ENCODE results near the gene ROPN1.
"Not testable (repeated sequence)": the region's sequence is repeated elsewhere in the genome, so short reads cannot be mapped to it uniquely, and the experiment has no call there.

ROPN1 gene

DNA sequence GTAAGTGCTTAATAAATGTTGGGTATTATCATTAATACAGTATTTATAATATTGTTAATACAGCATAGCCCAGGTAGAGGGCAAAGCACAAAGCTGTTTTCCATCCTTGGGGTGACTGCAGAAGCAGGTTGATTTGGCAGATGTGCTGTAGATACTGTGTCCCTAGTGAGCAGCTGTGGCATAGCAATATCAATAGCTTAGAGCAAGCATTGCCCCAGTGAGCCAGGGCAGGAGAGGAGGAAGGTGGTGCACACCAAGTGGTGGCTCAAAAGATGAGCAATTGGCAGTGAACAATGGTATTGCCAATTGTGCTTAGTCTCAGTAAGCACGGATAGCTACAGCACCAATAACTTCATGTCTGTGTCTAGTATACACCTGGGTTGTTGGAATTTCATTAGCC lies 25.1 kb downstream of the ROPN1 start:
- H3K27me3 ChIP-seq (ENCODE audit: insufficient read depth, low read length): peaks cover 18% of the 10 kb centered on the region
- WGBS: no CpG with 5 or more reads among the region's 1 CpG
- H3K9ac ChIP-seq (ENCODE audit: low read depth, low read length); H3K27ac ChIP-seq (ENCODE audit: low read depth, low read length); H3K4me1 ChIP-seq (ENCODE audit: insufficient read depth, low read length); H3K36me3 ChIP-seq (ENCODE audit: insufficient read depth, low read length); H3K4me3 ChIP-seq (ENCODE audit: low read length); H3K9me3 ChIP-seq (ENCODE audit: insufficient read depth, low read depth, low read length): not testable (repeated sequence)

DNA sequence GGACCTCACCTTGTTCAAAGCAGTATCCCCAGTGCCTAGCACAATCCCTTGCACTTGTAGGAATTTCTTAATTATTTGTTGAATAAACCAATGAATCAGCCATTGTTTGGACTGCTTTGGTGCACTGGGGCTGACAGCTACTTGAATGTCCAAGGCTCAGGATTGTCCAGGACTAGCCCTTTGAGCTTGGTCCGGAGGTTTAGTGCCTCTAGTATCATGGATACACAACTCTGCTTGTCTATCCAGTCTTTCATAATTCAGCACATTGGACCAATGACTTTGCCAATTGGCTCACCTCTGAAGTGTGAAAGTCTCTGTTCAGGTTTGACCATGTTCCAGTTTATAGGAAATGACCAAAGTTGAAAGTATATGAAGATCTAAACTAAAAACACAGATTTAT lies 27.1 kb downstream of the ROPN1 start:
- H3K4me3 ChIP-seq (ENCODE audit: low read length); H3K9me3 ChIP-seq (ENCODE audit: insufficient read depth, low read depth, low read length); H3K36me3 ChIP-seq (ENCODE audit: insufficient read depth, low read length); H3K27ac ChIP-seq (ENCODE audit: low read depth, low read length); H3K9ac ChIP-seq (ENCODE audit: low read depth, low read length): not testable (repeated sequence)
- WGBS: 94% methylated on average over 1 of the region's 1 CpG
- H3K4me1 ChIP-seq (ENCODE audit: insufficient read depth, low read length): peaks cover 10% of the 10 kb centered on the region; the same call in 1 of the 2 replicates
- peaks cover 22% of the 10 kb centered on the region for H3K27me3 ChIP-seq (ENCODE audit: insufficient read depth, low read length)

DNA sequence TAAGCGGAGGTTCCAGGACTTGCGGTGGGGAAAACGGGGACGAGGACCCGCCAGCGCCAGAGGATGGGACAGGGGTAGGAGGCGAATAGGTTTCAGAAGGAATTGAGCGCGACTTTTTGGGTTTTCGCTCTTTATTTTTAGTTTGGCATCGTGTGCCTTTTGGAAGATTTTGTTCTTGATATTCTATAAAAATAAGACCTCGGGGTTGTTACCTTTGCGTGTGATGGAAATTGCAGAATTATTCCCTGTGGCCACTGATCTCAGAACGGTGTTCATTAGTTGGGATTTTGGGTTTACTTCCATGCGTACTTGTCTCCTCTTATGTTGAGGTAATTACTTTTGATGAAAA lies 30.4 kb downstream of the ROPN1 start:
- H3K4me1 ChIP-seq (ENCODE audit: insufficient read depth, low read length): peaks cover 10% of the 10 kb centered on the region; the same call in 1 of the 2 replicates
- H3K4me3 ChIP-seq (ENCODE audit: low read length): peak overlapping the region; percentile 87
- 6% methylated on average over 15 of the region's 15 CpGs for WGBS
- no peak overlapping the region for H3K27ac ChIP-seq (ENCODE audit: low read depth, low read length)
- no peaks in the 10 kb centered on the region for H3K9me3 ChIP-seq (ENCODE audit: insufficient read depth, low read depth, low read length)
- H3K27me3 ChIP-seq (ENCODE audit: insufficient read depth, low read length): peaks cover 22% of the 10 kb centered on the region
- H3K36me3 ChIP-seq (ENCODE audit: insufficient read depth, low read length): peaks cover 4% of the 10 kb centered on the region
- peak overlapping the region; percentile 32; the same call in 1 of the 2 replicates for H3K9ac ChIP-seq (ENCODE audit: low read depth, low read length)

DNA sequence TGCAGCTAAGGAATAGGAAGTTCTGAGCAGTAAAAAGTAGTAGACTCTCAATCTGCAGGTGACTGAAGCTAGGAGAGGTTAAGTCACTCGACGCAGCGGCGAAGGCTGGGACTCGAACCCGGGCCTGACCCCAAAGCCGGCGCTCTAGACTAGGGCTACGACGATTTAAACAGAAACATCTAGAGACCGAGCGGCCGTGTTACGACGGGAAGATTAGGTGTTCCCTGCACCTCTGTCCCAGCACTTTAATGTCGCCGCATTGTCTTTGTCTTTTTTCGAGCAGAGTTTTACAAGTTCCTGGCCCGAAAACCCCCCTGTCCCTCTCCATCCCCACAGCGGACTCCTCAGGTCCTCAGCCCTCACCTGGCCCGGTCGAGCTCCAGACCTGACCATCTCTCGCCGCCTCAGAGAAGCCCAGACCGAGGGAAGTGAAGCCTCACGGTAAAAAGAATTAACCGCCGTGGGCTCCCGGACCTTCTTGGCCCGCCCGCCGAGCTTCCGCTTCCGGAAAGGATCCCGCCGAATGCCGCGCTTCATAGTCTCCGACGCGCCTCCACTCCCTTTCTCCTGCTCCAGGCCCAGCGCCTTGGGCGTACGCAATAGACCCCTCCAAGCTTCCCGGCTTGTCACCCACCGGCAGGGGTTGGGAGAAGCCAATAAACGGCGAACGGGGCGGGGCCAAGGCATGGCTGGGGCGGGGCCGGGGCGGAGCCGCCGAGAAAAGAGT lies 31.0 kb downstream of the ROPN1 start, which contains the start of gene CCDC14:
TSS of gene CCDC14 (minus strand) at position 449 of the 727 bp plus-strand sequence. CDS start at position 393, 56 bp downstream.
- Histone ChIP-seq H3K27me3 (ENCODE audit: insufficient read depth, low read length) (peaks cover 22% of the 10 kb centered on the region), H3K9me3 (ENCODE audit: insufficient read depth, low read depth, low read length) (no peaks in the 10 kb centered on the region), H3K36me3 (ENCODE audit: insufficient read depth, low read length) (peaks cover 9% of the 10 kb centered on the region), H3K9ac (ENCODE audit: low read depth, low read length) (peak within 1 kb of the TSS; percentile 96), H3K4me3 (ENCODE audit: low read length) (peak within 1 kb of the TSS; percentile 87), H3K27ac (ENCODE audit: low read depth, low read length) (peak within 1 kb of the TSS; percentile 97), H3K4me1 (ENCODE audit: insufficient read depth, low read length) (peaks cover 10% of the 10 kb centered on the region; the same call in 1 of the 2 replicates)
- under 1% methylated on average over 55 of the region's 55 CpGs for WGBS

DNA sequence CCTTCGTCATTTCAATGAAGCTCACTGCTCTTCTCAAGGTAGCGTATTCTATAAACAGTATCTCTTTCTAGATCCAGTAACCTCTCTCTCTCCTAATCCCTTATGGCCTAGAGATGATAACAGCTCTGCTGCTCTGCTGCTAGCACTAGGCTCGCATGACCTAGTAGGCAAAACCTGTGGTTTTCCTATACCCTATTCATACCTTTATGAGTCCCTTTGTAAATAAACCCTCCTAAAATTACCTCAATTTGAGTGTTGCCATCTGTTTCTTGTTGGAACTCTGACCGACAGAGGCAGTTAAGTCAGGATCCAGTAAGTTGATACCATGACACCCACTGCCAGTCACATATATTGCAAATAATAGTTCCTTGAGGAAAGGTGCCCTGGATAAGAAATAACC lies 38.2 kb downstream of the ROPN1 start:
- Histone ChIP-seq H3K9me3 (ENCODE audit: insufficient read depth, low read depth, low read length) (no peaks in the 10 kb centered on the region), H3K36me3 (ENCODE audit: insufficient read depth, low read length) (peaks cover 79% of the 10 kb centered on the region), H3K27ac (ENCODE audit: low read depth, low read length) (no peak overlapping the region), H3K27me3 (ENCODE audit: insufficient read depth, low read length) (no peaks in the 10 kb centered on the region), H3K4me1 (ENCODE audit: insufficient read depth, low read length) (no peaks in the 10 kb centered on the region), H3K4me3 (ENCODE audit: low read length) (no peak overlapping the region), H3K9ac (ENCODE audit: low read depth, low read length) (no peak overlapping the region)
- 97% methylated on average over 4 of the region's 4 CpGs for WGBS

DNA sequence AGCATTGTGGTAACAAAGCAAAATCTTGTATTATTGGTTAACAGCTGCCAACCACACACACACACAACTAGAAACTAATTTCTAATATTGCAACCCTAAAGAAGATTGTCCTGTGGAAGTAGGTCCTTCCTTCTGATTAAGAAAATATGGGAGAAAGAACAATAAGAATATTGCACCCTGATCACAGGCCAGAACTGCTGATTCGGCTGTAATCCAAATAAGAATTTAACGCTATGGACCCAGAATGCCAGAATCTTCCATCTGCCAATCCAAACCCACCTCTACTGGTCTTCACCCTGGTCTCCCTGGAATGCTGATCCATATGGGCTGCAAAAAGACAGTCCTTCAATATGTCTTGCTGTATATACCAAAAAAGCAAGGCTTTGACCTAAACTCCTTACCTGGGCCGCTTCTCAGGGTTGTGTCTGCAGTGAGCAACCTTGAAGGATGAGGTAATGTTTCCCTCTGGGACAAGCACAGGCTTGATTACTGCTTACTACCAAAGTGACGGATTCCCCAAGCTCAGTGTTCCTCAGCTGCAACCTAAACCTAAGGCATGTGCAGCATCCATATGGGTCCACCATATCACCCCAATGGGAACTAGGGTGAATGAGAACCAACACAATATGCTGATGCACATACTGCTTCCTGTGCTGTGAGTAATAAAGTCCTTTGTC lies 38.9 kb downstream of the ROPN1 start:
- 94% methylated on average over 4 of the region's 4 CpGs for WGBS
- Histone ChIP-seq H3K27me3 (ENCODE audit: insufficient read depth, low read length) (no peaks in the 10 kb centered on the region), H3K27ac (ENCODE audit: low read depth, low read length) (no peak overlapping the region), H3K9ac (ENCODE audit: low read depth, low read length) (no peak overlapping the region), H3K9me3 (ENCODE audit: insufficient read depth, low read depth, low read length) (no peaks in the 10 kb centered on the region), H3K4me1 (ENCODE audit: insufficient read depth, low read length) (no peaks in the 10 kb centered on the region), H3K4me3 (ENCODE audit: low read length) (no peak overlapping the region), H3K36me3 (ENCODE audit: insufficient read depth, low read length) (peaks cover 86% of the 10 kb centered on the region)

DNA sequence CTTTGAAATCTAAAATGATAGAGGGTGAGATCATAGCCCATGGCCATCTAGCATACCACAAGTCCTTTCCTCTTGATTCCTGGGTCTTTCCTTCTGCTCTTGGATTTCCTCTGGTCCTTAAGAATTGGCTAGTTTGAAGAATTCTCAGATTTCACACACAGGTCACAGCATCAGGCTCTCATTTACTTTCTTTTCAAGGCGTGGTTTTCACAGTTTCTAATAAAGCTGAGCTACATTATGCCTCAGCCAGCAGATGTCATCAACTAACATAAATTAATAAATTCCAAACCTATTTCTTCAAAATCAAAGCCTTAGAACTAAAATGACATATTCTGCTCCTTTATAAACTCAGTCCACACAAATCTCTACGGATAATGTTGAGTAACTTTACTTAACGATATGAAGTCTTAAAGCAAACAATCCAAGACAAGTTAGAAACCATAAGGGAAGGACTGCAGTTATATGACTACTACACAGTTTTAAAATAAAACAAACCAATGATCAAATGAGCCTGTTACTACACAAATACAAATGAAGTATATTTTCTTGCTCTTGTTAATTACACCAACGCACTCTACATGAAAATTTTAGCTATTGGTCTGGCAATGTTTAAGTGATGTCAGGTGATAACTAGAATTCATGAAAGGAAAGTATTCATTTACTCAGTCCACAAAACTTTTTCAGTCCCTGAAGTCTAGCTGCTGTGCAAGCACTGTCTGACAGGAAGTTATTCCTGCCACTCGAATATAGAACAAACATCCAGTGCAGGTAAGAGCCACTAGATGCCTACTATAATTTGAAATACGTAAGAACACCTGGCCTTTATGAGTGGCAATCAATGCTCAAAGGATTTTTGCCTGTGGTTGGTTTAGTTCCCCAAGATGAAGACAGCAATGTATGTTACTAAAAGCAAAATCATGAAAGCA lies 40.1 kb downstream of the ROPN1 start:
- Histone ChIP-seq H3K36me3 (ENCODE audit: insufficient read depth, low read length) (peaks cover 97% of the 10 kb centered on the region), H3K27ac (ENCODE audit: low read depth, low read length) (no peak overlapping the region), H3K27me3 (ENCODE audit: insufficient read depth, low read length) (no peaks in the 10 kb centered on the region), H3K4me1 (ENCODE audit: insufficient read depth, low read length) (no peaks in the 10 kb centered on the region), H3K4me3 (ENCODE audit: low read length) (no peak overlapping the region), H3K9me3 (ENCODE audit: insufficient read depth, low read depth, low read length) (no peaks in the 10 kb centered on the region), H3K9ac (ENCODE audit: low read depth, low read length) (no peak overlapping the region)
- WGBS: 93% methylated on average over 5 of the region's 6 CpGs

DNA sequence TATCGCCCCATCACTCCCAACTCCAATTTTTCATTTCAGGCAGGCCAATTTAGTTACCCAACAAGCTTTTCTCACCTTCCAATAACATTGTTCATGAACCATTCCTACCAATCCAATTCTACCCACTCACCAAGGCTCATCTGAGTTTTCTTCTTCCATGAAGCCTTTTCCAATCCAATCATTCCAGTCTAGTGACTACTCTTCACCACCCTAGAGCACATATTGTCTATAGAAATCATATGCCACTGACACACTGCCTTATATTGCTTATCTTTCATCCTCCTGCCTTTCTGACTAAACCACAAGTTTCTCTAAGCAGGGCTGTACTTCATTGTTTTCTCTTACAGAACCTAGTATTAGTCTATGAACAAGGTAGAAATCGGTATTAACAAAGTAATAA lies 42.3 kb downstream of the ROPN1 start:
- Histone ChIP-seq H3K27me3 (ENCODE audit: insufficient read depth, low read length) (no peaks in the 10 kb centered on the region), H3K36me3 (ENCODE audit: insufficient read depth, low read length) (peaks cover 97% of the 10 kb centered on the region), H3K4me1 (ENCODE audit: insufficient read depth, low read length) (no peaks in the 10 kb centered on the region), H3K4me3 (ENCODE audit: low read length) (no peak overlapping the region), H3K27ac (ENCODE audit: low read depth, low read length) (no peak overlapping the region), H3K9me3 (ENCODE audit: insufficient read depth, low read depth, low read length) (no peaks in the 10 kb centered on the region), H3K9ac (ENCODE audit: low read depth, low read length) (no peak overlapping the region)
- 93% methylated on average over 1 of the region's 2 CpGs for WGBS

DNA sequence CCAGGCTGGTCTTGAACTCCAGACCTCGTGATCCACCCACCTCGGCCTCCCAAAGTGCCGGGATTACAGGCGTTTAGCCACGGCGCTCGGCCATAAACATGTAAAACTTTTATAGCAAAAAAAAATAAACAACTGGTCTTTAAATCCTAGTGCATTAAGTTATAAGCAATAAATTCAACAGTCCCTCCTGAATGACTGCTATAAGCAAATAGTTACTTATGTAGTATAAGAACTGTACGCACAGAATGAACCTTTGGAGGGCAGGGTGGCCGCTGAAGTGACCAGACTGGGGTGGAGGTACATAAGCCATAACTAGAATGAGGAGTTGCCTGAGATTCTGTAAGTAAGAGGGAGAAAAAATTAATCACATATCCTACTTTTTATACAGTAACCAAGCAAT lies 43.5 kb downstream of the ROPN1 start:
- H3K27ac ChIP-seq (ENCODE audit: low read depth, low read length): no peak overlapping the region
- WGBS: 99% methylated on average over 9 of the region's 9 CpGs
- H3K36me3 ChIP-seq (ENCODE audit: insufficient read depth, low read length): peaks cover 97% of the 10 kb centered on the region
- no peaks in the 10 kb centered on the region for H3K27me3 ChIP-seq (ENCODE audit: insufficient read depth, low read length)
- H3K4me3 ChIP-seq (ENCODE audit: low read length): no peak overlapping the region
- no peaks in the 10 kb centered on the region for H3K4me1 ChIP-seq (ENCODE audit: insufficient read depth, low read length)
- H3K9me3 ChIP-seq (ENCODE audit: insufficient read depth, low read depth, low read length): no peaks in the 10 kb centered on the region
- H3K9ac ChIP-seq (ENCODE audit: low read depth, low read length): no peak overlapping the region

DNA sequence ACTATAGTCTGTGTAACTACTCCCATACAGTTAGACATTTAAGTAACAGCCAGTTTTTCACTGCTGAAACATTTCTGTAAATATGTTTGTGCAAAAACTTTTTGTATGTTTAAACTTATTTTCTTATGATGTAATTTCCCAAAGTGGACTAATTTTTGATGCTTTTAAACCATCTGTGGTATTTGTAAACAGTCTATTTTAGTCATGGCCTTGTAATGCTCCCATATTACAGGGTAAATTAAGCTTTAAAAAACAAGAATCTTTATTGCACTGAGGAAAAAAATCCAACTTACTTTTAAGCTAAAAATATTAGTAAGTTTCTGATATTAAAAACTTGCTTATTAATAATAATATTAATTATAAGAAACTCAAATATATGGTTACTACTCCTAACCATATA lies 44.4 kb downstream of the ROPN1 start:
- no peak overlapping the region for H3K27ac ChIP-seq (ENCODE audit: low read depth, low read length)
- H3K9me3 ChIP-seq (ENCODE audit: insufficient read depth, low read depth, low read length): no peaks in the 10 kb centered on the region

DNA sequence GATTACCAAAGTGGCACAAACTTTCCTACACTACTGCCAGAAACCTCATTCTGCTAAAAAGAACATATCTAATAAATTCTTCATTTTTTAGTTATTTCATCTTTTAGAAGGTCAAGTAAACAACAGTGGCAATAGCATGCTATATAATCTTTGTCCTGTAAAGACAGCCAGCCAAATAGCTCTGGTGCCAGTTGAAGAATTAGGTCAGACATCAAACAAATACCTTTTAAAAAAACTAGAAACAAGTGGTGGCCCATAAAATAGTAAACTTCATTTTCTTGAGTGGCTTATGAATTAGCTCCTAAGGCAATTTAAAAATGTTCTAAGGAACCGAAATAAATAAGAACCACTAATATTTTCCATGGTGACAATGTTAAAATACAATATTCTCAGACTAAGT lies 50.4 kb downstream of the ROPN1 start:
- 100% methylated on average over 1 of the region's 1 CpG for WGBS
- Histone ChIP-seq H3K36me3 (ENCODE audit: insufficient read depth, low read length) (peaks cover 99% of the 10 kb centered on the region), H3K27me3 (ENCODE audit: insufficient read depth, low read length) (no peaks in the 10 kb centered on the region), H3K9me3 (ENCODE audit: insufficient read depth, low read depth, low read length) (no peaks in the 10 kb centered on the region), H3K4me1 (ENCODE audit: insufficient read depth, low read length) (no peaks in the 10 kb centered on the region), H3K27ac (ENCODE audit: low read depth, low read length) (no peak overlapping the region), H3K9ac (ENCODE audit: low read depth, low read length) (no peak overlapping the region), H3K4me3 (ENCODE audit: low read length) (no peak overlapping the region)

More for the DNA sequence above, 44.4 kb downstream of the ROPN1 start:
- Histone ChIP-seq H3K36me3 (ENCODE audit: insufficient read depth, low read length) (peaks cover 97% of the 10 kb centered on the region), H3K9ac (ENCODE audit: low read depth, low read length) (no peak overlapping the region), H3K27me3 (ENCODE audit: insufficient read depth, low read length) (no peaks in the 10 kb centered on the region), H3K4me3 (ENCODE audit: low read length) (no peak overlapping the region), H3K4me1 (ENCODE audit: insufficient read depth, low read length) (no peaks in the 10 kb centered on the region)

All from HUES64 (cell line).